RWPE2 (cell line): ENCODE measurements around the gene RIPK4.
A peak's percentile ranks its signal among the peaks of the same experiment; 100 is the strongest.

Source experiments
- ATAC-seq: fragments of 200-7000 bp; cut with Tn5 transposase; 3 replicates; pipeline ENCODE4 v1.9.1; 2021; ENCODE audit warnings: low read depth
- DNase-seq: peaks from one replicate; pipeline ENCODE4 v3.0.0-alpha.2; 2020; ENCODE audit warnings: low spot score
- H3K27ac ChIP-seq: fragments of 450-650 bp; 2 replicates; pipeline ENCODE4 v1.5.1; 2017; ENCODE audit warnings: mild to moderate bottlenecking; ENCODE audit not compliant: poor library complexity, severe bottlenecking
- H3K27me3 ChIP-seq: fragments of 250-450 bp; sonication (Bioruptor Pico); 2 replicates; pipeline ENCODE4 v1.5.1; 2021; ENCODE audit warnings: mild to moderate bottlenecking, moderate library complexity; ENCODE audit not compliant: insufficient read depth, poor library complexity, severe bottlenecking
- H3K36me3 ChIP-seq: fragments of 250-450 bp; sonication (Bioruptor Pico); 2 replicates; pipeline ENCODE4 v1.5.1; 2020; ENCODE audit warnings: low read depth, mild to moderate bottlenecking, moderate library complexity
- H3K4me1 ChIP-seq: fragments of 250-450 bp; sonication (Bioruptor Pico); 2 replicates; pipeline ENCODE4 v1.5.1; 2021; ENCODE audit warnings: mild to moderate bottlenecking, moderate library complexity; ENCODE audit not compliant: insufficient read depth, poor library complexity, severe bottlenecking
- H3K4me3 ChIP-seq: fragments of 250-450 bp; sonication (Bioruptor Pico); 2 replicates; pipeline ENCODE4 v1.5.1; 2021; ENCODE audit warnings: mild to moderate bottlenecking, moderate library complexity; ENCODE audit not compliant: severe bottlenecking
- H3K9me3 ChIP-seq: fragments of 250-450 bp; sonication (Bioruptor Pico); 2 replicates; pipeline ENCODE4 v1.5.1; 2021; ENCODE audit warnings: mild to moderate bottlenecking, moderate library complexity; ENCODE audit not compliant: severe bottlenecking
- CTCF ChIP-seq: fragments of 450-650 bp; IDR thresholded peaks from one replicate; pipeline ENCODE4 v1.5.1; 2017; ENCODE audit warnings: mild to moderate bottlenecking, moderate library complexity; ENCODE audit not compliant: poor library complexity, severe bottlenecking

The RIPK4 gene

GRCh38 chr21:41760411-41760810 lies 6.4 kb downstream of the RIPK4 start:
- Histone ChIP-seq H3K36me3 (peaks cover 40% of the 10 kb centered on the region), H3K4me1 (peaks cover 63% of the 10 kb centered on the region), H3K27me3 (no peaks in the 10 kb centered on the region), H3K4me3 (no peak overlapping the region), H3K9me3 (no peaks in the 10 kb centered on the region), H3K27ac (peak overlapping the region; percentile 94)
- ATAC-seq (no peak), DNase-seq (no peak)
- no peak for TF ChIP-seq CTCF

DNA sequence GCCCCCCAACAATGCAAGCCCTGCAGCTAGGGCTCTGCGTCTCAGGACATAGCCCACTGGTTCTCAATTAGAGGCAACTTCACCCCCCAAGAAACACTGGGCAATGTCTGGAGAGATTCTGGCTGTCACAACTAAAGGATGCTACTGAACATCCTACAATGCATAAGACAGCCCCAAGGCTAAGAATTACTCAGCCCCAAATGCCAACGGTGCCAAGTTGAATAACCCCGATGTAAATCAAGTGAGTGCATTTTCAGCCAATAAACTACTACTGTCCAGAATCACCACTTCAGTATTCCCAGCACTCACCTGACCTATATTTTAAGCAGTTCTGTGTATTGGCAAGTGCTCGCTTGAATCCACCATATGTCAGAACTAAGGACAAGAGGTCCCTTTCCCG lies 6.9 kb downstream of the RIPK4 start:
- Histone ChIP-seq H3K27me3 (no peaks in the 10 kb centered on the region), H3K4me3 (no peak overlapping the region), H3K27ac (peak overlapping the region; percentile 94), H3K4me1 (peaks cover 67% of the 10 kb centered on the region), H3K36me3 (peaks cover 40% of the 10 kb centered on the region), H3K9me3 (no peaks in the 10 kb centered on the region)
- DNase-seq = no peak
- TF ChIP-seq CTCF = no peak
- ATAC-seq = no peak

DNA sequence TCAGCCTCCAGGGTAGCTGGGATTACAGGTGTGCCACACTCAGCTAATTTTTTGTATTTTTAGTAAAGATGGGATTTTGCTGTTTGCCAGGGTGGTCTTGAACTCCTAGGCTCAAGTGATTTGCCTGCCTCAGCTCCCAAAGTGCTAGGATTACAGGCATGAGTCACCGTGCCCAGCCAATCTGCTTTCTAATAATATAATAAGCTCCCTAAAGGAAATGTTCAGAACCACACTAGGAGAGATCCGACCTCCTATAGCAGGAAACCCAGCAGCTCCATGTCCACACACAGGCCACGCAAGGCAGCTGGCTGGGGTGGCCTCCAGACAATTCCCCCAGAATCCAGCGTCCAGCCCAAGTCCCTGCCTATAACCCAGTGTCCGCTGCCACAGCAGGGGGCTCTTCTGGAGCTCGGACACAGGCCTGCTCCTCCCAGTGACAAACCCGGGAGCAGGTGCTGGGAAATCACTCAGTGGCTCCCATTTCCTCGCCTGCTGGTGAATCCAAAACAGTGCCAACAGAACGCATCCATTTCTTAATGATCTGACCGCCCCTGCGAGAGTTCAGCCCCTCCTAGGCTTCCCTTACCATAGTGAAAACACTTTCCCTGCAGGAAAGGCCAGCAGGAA lies 7.5 kb downstream of the RIPK4 start:
- peaks cover 67% of the 10 kb centered on the region for H3K4me1 ChIP-seq
- H3K36me3 ChIP-seq = peaks cover 44% of the 10 kb centered on the region
- DNase-seq (no peak), ATAC-seq (no peak)
- no peak overlapping the region for H3K4me3 ChIP-seq
- H3K9me3 ChIP-seq = no peaks in the 10 kb centered on the region
- no peaks in the 10 kb centered on the region for H3K27me3 ChIP-seq
- peak overlapping the region; percentile 94 for H3K27ac ChIP-seq
- no peak for TF ChIP-seq CTCF

DNA sequence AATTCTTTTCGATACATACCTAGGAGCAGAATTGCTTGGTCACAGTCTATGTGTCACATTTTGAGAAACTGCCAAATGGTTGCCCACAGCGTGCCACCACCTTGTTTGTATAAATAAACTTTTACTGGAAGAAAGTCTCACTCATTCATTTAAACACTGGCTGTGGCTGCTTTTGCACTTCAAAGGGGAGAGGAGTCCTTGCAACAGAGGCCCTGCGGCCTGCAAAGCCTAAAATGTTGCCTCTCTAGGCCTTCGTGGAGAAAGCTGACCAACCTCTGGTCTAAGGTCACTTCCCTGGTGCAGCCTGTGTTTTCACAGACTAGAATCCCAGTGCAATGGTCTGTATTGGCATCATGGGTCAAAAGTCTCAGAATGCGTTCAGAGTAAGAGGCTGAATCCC lies 8.3 kb downstream of the RIPK4 start:
- H3K4me1 ChIP-seq = peaks cover 67% of the 10 kb centered on the region
- DNase-seq (no peak), ATAC-seq (no peak)
- peaks cover 51% of the 10 kb centered on the region for H3K36me3 ChIP-seq
- no peak for TF ChIP-seq CTCF
- H3K9me3 ChIP-seq = no peaks in the 10 kb centered on the region
- no peak overlapping the region for H3K4me3 ChIP-seq
- no peaks in the 10 kb centered on the region for H3K27me3 ChIP-seq
- peak overlapping the region; percentile 94 for H3K27ac ChIP-seq

DNA sequence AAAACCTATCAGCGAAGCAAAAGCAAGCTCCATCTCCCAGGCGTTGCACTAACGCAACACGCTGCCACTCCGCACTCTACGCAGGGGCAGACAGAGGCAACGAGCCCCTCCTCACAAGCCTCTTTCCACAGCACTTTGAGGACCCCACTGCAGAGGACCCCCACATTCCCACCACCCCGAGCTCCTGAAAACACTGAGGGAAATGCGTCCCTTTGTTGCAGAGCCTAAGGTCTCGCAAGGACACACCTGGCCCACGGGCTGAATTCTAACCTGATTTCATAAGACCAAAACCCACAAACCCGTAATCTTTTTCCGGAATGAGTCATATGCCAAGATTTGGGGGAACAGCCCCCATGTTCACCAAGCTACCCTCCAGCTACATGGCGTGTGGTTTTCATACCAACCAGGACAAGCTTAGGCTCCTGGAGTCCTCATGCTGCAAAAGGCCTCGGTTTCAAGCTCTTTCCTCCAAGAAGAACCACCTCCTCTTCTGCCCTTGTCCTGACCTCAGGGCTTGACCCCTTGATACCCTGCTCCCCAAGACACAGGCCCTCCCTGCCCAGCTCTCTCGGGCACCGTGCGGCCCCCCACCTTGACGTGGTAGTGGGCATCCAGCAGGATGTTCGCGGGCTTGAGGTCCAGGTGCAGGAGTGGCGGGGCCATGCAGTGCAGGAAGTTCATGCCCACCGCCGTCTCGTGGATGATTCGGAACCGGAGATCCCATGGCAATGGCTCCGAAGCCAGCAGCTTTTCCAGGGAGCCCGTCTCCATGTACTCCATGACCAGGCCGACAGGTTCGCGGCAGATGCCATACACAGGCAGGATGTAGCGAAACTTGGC lies 10.7 kb downstream of the RIPK4 start:
- DNase-seq = peak; percentile 63
- no peak for TF ChIP-seq CTCF
- peaks cover 72% of the 10 kb centered on the region for H3K4me1 ChIP-seq
- no peak for ATAC-seq
- H3K9me3 ChIP-seq = no peaks in the 10 kb centered on the region
- H3K27me3 ChIP-seq = no peaks in the 10 kb centered on the region
- no peak overlapping the region for H3K4me3 ChIP-seq
- H3K27ac ChIP-seq = peak overlapping the region; percentile 86
- H3K36me3 ChIP-seq = peaks cover 68% of the 10 kb centered on the region
